ENCODE results near the gene WASL. TPM values are rescaled to one million over a fixed set of nuclear protein-coding genes. Genes with fewer than 3 reads are reported as not detected.

The WASL gene
- total RNA-seq, 4 donors from 2014 or later, result 16.9 to 56.9 (median 49.5) TPM

- H3K36me3 ChIP-seq, result no peaks in the 10 kb centered on the region
- TF ChIP-seq POLR2A (IDR thresholded peaks at IDR 0.05) (no peak), CTCF (IDR thresholded peaks at IDR 0.05) (no peak)
- DNase-seq, result no peak
- peaks cover 0 to 6% of the 10 kb centered on the region in 2 donors for H3K4me1 ChIP-seq
- H3K27me3 ChIP-seq, result no peaks in the 10 kb centered on the region
- H3K4me3 ChIP-seq, result no peak overlapping the region
- peak overlapping the region; percentile 20 to 57 for H3K27ac ChIP-seq
- no peaks in the 10 kb centered on the region for H3K9me3 ChIP-seq
- intact Hi-C loops (cut with DNase I; ENCODE audit: low total_unique reads), result no loop called here
Observed at GRCh38 chr7:123643495-123644441, 105.0 kb downstream of the WASL start.

GRCh38 chr7:123641901-123642300 is 106.9 kb downstream of the WASL start:
- intact Hi-C loops (cut with DNase I; ENCODE audit: low total_unique reads), result no loop called here
- no peak for DNase-seq
- no peak overlapping the region for H3K27ac ChIP-seq
- H3K27me3 ChIP-seq, result no peaks in the 10 kb centered on the region
- no peak for TF ChIP-seq CTCF (IDR thresholded peaks at IDR 0.05)
- TF ChIP-seq POLR2A (IDR thresholded peaks at IDR 0.05), result no peak
- no peaks in the 10 kb centered on the region for H3K9me3 ChIP-seq
- peaks cover 0 to 6% of the 10 kb centered on the region in 2 donors for H3K4me1 ChIP-seq
- no peak overlapping the region for H3K4me3 ChIP-seq
- H3K36me3 ChIP-seq, result no peaks in the 10 kb centered on the region

- H3K36me3 ChIP-seq, result no peaks in the 10 kb centered on the region
- DNase-seq, result no peak
- no peak overlapping the region for H3K4me3 ChIP-seq
- H3K4me1 ChIP-seq, result peaks cover 0 to 6% of the 10 kb centered on the region in 2 donors
- intact Hi-C loops (cut with DNase I; ENCODE audit: low total_unique reads), result no loop called here
- H3K9me3 ChIP-seq, result no peaks in the 10 kb centered on the region
- TF ChIP-seq POLR2A (IDR thresholded peaks at IDR 0.05) (no peak), CTCF (IDR thresholded peaks at IDR 0.05) (no peak)
- H3K27me3 ChIP-seq, result no peaks in the 10 kb centered on the region
- no peak overlapping the region for H3K27ac ChIP-seq
Observed at GRCh38 chr7:123640583-123640982, 108.2 kb downstream of the WASL start.

GRCh38 chr7:123639631-123640030 is 109.2 kb downstream of the WASL start:
- no peak overlapping the region for H3K4me3 ChIP-seq
- no peak for TF ChIP-seq POLR2A (IDR thresholded peaks at IDR 0.05)
- no peak for TF ChIP-seq CTCF (IDR thresholded peaks at IDR 0.05)
- peaks cover 0 to 6% of the 10 kb centered on the region in 2 donors for H3K4me1 ChIP-seq
- no peak for DNase-seq
- H3K9me3 ChIP-seq, result no peaks in the 10 kb centered on the region
- H3K27me3 ChIP-seq, result no peaks in the 10 kb centered on the region
- no peaks in the 10 kb centered on the region for H3K36me3 ChIP-seq
- no peak overlapping the region for H3K27ac ChIP-seq
- intact Hi-C loops (cut with DNase I; ENCODE audit: low total_unique reads), result no loop called here

- DNase-seq, result no peak
- no peaks in the 10 kb centered on the region for H3K9me3 ChIP-seq
- TF ChIP-seq CTCF (IDR thresholded peaks at IDR 0.05) (no peak), POLR2A (IDR thresholded peaks at IDR 0.05) (no peak)
- no peak overlapping the region for H3K4me3 ChIP-seq
- no peaks in the 10 kb centered on the region for H3K4me1 ChIP-seq
- no peaks in the 10 kb centered on the region for H3K27me3 ChIP-seq
- intact Hi-C loops (cut with DNase I; ENCODE audit: low total_unique reads), result no loop called here
- H3K36me3 ChIP-seq, result no peaks in the 10 kb centered on the region
- H3K27ac ChIP-seq, result no peak overlapping the region
Observed at GRCh38 chr7:123637878-123638277, 110.9 kb downstream of the WASL start.

All from uterus (tissue), 4 donors.